ENCODE results near the gene TMEM243.

TMEM243 gene

DNA sequence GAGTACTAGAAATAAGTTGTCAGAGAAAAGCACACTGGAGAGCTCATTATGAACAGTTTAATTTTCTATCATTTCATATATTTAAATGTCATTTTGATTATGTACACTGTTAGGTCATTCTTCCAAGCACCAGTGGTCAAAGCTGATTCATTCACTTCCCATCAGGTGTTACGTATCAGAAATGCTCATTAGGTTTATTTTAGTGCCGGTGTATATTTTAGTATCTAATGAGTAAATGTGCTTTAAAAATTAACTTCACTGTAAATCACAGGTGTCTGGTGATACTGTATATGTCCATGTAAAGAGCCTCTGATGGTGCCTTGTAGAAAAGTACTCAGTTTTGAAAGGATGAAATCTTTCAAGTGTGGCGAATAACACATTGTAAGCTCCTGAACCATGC lies 63.7 kb downstream of the TMEM243 start:
- no peak for DNase-seq

GRCh38 chr7:87154569-87154968 lies 65.0 kb downstream of the TMEM243 start:
- DNase-seq: no peak

- no peak for DNase-seq
Measured at GRCh38 chr7:87154166-87154565, 65.4 kb downstream of the TMEM243 start.

DNA sequence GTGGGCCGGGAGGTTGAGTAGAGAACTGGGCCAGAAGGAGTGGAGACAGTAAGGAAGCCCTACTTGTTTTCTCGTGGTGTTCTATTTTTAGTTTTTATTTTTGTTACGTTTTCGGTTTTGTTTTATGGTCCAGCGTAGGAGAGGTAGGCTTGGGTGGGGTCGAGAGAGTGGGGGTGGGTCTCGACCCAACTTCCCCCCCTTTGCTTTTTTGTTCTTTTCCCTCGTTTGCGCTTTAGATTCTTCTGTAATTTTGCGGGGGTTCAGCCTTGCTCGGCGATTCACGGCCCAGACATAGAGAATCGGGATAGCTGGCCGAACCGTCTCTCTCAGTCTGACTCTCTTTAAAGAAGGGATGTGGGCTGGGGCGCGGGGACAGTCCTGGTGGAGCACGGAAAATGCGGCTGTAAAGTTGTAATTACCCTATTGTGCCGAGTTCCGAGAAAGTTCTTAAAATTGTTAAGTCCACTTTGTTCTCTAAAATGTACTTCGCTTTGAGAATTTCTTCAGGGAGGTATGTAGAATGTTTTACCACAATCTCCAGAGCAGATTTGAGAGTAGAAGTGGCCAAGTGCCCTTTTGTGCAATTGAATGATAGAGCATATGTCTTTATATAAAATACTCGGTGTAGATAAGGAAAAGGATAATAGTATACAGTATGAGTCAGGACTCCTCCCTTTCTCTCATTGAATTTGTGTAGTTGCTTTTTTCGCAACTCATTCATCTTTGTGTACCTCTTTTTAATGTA lies 66.5 kb downstream of the TMEM243 start:
- DNase-seq: peak; percentile 23

GRCh38 chr7:87152112-87152896 lies 67.2 kb downstream of the TMEM243 start, which contains the start of gene DMTF1:
Gene DMTF1 (plus strand): TSS chr7:87152453. CDS start chr7:87164942, 12,489 bp downstream.
- DNase-seq: peak; percentile 87

DNA sequence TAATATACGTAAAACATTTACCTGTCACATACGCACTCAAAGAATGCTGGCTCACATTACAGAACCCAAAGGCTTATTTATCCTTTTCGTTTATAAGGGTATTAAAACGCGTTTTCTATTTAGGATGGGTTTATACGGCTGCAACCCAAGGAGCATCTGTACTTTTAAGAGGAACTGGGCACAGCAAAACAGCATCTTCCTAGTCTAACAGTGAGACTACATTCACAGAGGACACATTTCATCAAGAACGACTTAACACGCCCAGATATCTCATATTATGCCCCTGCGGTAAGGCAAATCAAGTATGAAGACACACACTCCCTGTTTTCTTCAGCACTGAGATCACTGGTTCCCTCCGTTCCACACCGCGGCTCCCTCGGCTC lies 67.8 kb downstream of the TMEM243 start:
- no peak for DNase-seq

DNA sequence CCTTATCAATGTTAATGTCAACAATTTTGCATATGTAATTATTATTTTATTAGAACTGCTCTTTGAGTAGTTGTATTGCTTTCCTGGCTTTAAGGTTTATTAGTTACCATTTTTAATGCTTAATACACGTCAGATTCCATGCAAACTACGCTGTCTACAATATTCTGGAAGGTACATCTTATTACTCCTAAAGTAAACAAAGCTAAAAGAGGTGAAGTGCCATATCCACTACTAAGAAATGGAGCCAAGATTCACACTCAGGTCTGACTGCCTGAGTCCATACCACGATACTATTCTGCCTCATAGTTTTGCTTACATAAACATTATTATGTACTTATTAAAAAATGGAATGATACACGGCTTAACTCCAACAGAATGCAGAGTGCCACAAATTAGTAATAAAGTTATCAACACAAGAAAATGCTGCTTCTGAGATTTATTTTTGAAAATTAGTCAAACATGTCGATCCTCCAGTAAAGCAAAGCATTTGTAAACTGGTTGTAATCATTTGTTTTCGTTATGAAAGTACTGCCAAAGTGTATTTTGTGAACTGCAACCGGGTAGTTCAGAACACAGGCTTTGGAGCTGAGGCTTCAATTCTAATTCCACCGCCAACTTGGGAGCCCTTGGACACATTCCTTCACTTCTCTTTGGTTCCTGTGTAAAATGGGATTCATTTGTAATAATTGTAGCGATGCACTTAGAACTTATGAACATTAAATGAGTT lies 68.4 kb downstream of the TMEM243 start:
- DNase-seq: no peak

GRCh38 chr7:87148332-87148955 lies 71.1 kb downstream of the TMEM243 start:
- no peak for DNase-seq

DNA sequence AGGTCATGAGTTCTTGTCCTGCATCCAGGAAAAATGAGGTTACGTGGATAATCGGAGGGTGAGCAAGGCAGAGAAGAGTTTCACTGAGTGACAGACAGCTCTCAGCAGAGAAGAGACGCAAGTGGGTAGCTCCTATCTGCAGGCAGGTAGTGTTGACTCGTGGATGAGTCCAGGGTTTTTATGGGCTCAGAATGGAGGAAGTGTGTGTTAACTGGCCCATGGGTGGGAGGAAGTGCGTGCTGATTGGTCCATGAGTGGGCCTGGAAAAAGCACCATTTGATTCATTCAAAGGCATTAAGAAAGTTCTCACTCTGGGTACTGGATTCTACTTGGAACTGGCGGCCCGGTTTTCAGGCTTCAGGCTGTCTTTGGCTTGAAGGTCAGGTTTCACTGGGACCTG lies 72.0 kb downstream of the TMEM243 start:
- DNase-seq: no peak

DNA sequence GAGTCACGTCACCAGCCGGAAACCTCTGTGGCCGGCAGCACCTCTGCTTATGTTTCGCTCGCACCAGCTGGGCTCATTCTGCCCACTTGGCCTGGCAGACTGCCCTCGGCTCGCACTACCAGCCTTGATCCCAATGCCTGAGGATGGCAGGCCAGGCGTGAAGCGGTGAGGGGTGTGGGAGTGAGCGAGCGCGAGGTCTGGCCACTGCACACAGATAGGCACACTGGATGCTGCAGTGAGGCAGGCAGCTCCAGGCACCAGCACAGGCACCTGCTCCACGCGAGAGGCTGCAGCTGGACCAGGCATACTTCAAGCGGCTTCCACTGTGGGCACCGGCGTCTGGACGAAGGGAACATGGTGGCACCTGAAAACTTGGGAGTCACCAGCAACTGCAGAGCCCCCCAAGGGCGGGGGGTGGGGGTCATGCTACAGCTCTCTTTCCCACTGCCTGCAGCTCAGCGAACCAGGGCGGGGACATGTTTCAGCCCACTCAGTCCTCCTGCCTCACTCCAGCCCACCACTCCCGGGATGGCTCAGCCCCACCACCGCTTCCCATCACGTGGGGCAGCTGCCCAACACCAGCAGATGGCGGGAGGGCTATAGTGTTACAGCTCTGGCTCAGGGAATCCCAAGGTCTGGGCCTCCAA lies 72.7 kb downstream of the TMEM243 start:
- DNase-seq: no peak

All from activated naive CD4-positive, alpha-beta T cell treated with anti-CD3 and anti-CD28 coated beads, Interleukin-2, amount 50 U/mL, for 16 hours (primary cell).